Prostate gland (tissue), 2 donors: ENCODE data around the gene TSEN34. TPM values are rescaled to one million over a fixed set of nuclear protein-coding genes. Genes with fewer than 3 reads are reported as not detected.

Experiments used
- DNase-seq: peaks from one replicate; pipeline ENCODE4 v3.0.0-alpha.2; 2019; ENCODE audit warnings: low spot score
- H3K27ac ChIP-seq, 2 donors: fragments of 200-600 bp; sonication (generic); 2 replicates each; pipeline ENCODE4 v1.5.1; 2017 to 2019
- H3K27me3 ChIP-seq: fragments of 200-600 bp; sonication (generic); replicated peaks from 2 replicates; pipeline ENCODE4 v1.5.1; 2019; ENCODE audit not compliant: insufficient read depth
- H3K36me3 ChIP-seq, 2 donors: fragments of 200-600 bp; sonication (generic); 1 replicate in 1 of 2; 2 replicates in 1 of 2; pipeline versions ENCODE4 v1.5.1 to v1.8.1; 2017 to 2019
- H3K4me1 ChIP-seq: fragments of 200-600 bp; sonication (generic); replicated peaks from 2 replicates; pipeline ENCODE4 v1.5.1; 2019
- H3K4me3 ChIP-seq, 2 donors: fragments of 200-600 bp; sonication (generic); 2 replicates each; pipeline ENCODE4 v1.5.1; 2017 to 2019
- H3K9me3 ChIP-seq: fragments of 200-600 bp; sonication (generic); 2 replicates; pipeline ENCODE4 v1.5.1; 2017
- CTCF ChIP-seq, 4 experiments: fragments of 200-600 bp in 2 of 4; fragments of 450-650 bp in 2 of 4; sonication (generic) in 2 of 4; IDR thresholded peaks; 1 replicate in 3 of 4; 2 replicates in 1 of 4; pipeline ENCODE4 v1.5.1; 2016 to 2019; ENCODE audit warnings: antibody characterized with exemption in 4 of 4, mild to moderate bottlenecking in 2 of 4, moderate library complexity in 2 of 4
- POLR2A ChIP-seq: fragments of 450-650 bp; IDR thresholded peaks from one replicate; pipeline ENCODE4 v1.6.1; 2016; ENCODE audit warnings: antibody characterized with exemption, mild to moderate bottlenecking
- POLR2AphosphoS5 ChIP-seq: sonication (generic); formaldehyde crosslinking; IDR thresholded peaks from one replicate; pipeline ENCODE4 v1.6.1; 2017; ENCODE audit warnings: antibody characterized with exemption
- WGBS: methylation state at CpG from one replicate; pipeline ENCODE4 v1.1.5; 2018; 5-methylcytosine and 5-hydroxymethylcytosine counted together
- intact Hi-C: fragments of 100-400 bp; cut with DNase I; formaldehyde crosslinking; loops from one replicate; pipeline ENCODE4 v1.14.2; 2022
- total RNA-seq, 2 donors: library from RNA; depleted of rRNA; stranded (reverse); fragments of >200 nt; gene quantifications; one replicate each; pipeline ENCODE4 v1.1.0, GENCODE V29; 2016

The TSEN34 gene
- total RNA-seq, result 100 to 1,000 TPM; 122 to 163 TPM

GRCh38 chr19:54191011-54191810 lies at the start of gene TSEN34:
Gene TSEN34 (plus strand): TSS chr19:54191308. CDS start chr19:54191365, 57 bp downstream.
- Histone ChIP-seq H3K4me1 (peaks cover 4% of the 10 kb centered on the region), H3K27ac (peak within 1 kb of the TSS; percentile 96 to 98), H3K9me3 (no peaks in the 10 kb centered on the region), H3K27me3 (no peaks in the 10 kb centered on the region), H3K4me3 (peak within 1 kb of the TSS; percentile 83 to 91), H3K36me3 (peaks cover 0 to 4% of the 10 kb centered on the region in 2 donors)
- TF ChIP-seq POLR2A (peak; percentile 87), POLR2AphosphoS5 (no peak)
- under 1% methylated on average over 69 of the region's 77 CpGs for WGBS
- DNase-seq, result peak; percentile 88
- intact Hi-C loops, result loop anchor here (2.0 kb wide), 1 partner anchor 30 kb away; no protein-coding TSS in a partner anchor

- Histone ChIP-seq H3K9me3 (no peaks in the 10 kb centered on the region), H3K27ac (no peak overlapping the region), H3K36me3 (peaks cover 20 to 36% of the 10 kb centered on the region in 2 donors), H3K27me3 (no peaks in the 10 kb centered on the region), H3K4me1 (peaks cover 7% of the 10 kb centered on the region), H3K4me3 (no peak overlapping the region)
- 81% methylated on average over 3 of the region's 3 CpGs for whole genome bisulfite sequencing
- TF ChIP-seq CTCF (IDR thresholded peaks at IDR 0.05) (no peak), POLR2A (no peak), POLR2AphosphoS5 (no peak)
- no peak for DNase-seq
- intact Hi-C loops, result no loop called here
Observed at GRCh38 chr19:54141356-54141755, 49.8 kb upstream of the TSEN34 start.

- Histone ChIP-seq H3K9me3 (no peaks in the 10 kb centered on the region), H3K27me3 (no peaks in the 10 kb centered on the region), H3K36me3 (peaks cover 26 to 45% of the 10 kb centered on the region in 2 donors), H3K27ac (no peak overlapping the region), H3K4me3 (no peak overlapping the region), H3K4me1 (peaks cover 7% of the 10 kb centered on the region)
- TF ChIP-seq POLR2A (no peak), CTCF (IDR thresholded peaks at IDR 0.05) (no peak), POLR2AphosphoS5 (no peak)
- WGBS, result 84% methylated on average over 7 of the region's 7 CpGs
- DNase-seq, result no peak
- intact Hi-C loops, result no loop called here
Observed at GRCh38 chr19:54142166-54142780, 48.8 kb upstream of the TSEN34 start.

DNA sequence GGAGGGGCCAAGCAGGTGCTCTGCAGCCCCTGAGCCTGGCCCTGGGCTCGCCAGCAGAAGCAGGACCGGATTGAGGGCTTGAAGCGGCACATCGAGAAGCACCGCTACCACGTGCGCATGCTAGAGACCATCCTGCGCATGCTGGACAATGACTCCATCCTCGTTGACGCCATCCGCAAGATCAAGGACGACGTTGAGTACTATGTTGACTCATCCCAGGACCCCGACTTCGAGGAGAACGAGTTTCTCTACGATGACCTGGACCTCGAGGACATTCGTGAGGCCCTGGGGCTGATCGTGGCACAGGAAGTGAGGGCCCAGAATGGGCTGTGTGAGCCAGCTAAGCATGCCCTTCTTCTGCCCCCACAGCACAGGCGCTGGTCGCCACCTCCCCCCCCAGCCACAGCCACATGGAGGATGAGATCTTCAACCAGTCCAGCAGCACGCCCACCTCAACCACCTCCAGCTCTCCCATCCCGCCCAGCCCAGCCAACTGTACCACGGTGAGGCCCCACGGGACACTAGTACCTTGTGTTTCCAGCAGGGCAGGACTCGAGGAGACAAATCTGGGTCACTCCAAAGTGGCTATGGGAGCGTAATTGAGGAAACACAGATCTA lies 45.5 kb upstream of the TSEN34 start:
- intact Hi-C loops, result no loop called here
- DNase-seq, result no peak
- no peaks in the 10 kb centered on the region for H3K4me1 ChIP-seq
- no peak overlapping the region for H3K4me3 ChIP-seq
- TF ChIP-seq POLR2AphosphoS5, result no peak
- TF ChIP-seq CTCF (IDR thresholded peaks at IDR 0.05), result no peak
- no peak for TF ChIP-seq POLR2A
- no peak overlapping the region for H3K27ac ChIP-seq
- H3K27me3 ChIP-seq, result no peaks in the 10 kb centered on the region
- 91% methylated on average over 28 of the region's 28 CpGs for WGBS
- no peaks in the 10 kb centered on the region for H3K9me3 ChIP-seq
- H3K36me3 ChIP-seq, result peaks cover 30 to 66% of the 10 kb centered on the region in 2 donors

DNA sequence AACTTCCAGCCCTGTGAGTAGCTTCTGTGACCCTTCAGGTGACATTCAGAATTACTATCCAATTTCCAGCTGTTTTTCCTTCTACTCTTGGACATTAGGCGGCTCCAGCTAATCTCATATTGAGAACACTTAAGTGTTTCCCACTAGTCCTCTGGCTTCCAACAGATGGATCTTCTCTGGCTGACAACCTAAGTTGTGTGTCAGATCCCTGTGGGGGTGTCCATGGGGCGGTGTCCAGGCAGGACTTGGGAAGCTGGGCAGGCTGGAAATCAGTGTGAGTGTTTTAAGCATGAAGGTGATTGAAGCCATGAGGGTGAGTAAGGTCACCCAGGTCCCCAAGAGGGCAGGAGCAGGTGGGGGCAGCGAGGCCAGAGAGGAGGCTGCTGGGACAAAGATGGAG lies 43.4 kb upstream of the TSEN34 start:
- Histone ChIP-seq H3K27ac (no peak overlapping the region), H3K9me3 (no peaks in the 10 kb centered on the region), H3K36me3 (peaks cover 39 to 75% of the 10 kb centered on the region in 2 donors), H3K4me3 (no peak overlapping the region), H3K4me1 (no peaks in the 10 kb centered on the region), H3K27me3 (no peaks in the 10 kb centered on the region)
- TF ChIP-seq POLR2AphosphoS5, result no peak
- TF ChIP-seq CTCF (IDR thresholded peaks at IDR 0.05), result no peak
- TF ChIP-seq POLR2A, result no peak
- no peak for DNase-seq
- 58% methylated on average over 3 of the region's 3 CpGs for WGBS
- intact Hi-C loops, result no loop called here
